SU-DHL-6 (cell line): ENCODE measurements around the gene TANC1.

ENCODE experiments used
- H2AFZ ChIP-seq: fragments of 200-600 bp; sonication (generic); 2 replicates; pipeline ENCODE4 v1.6.1; 2014; ENCODE audit warnings: low read depth, mild to moderate bottlenecking, moderate library complexity, mixed read lengths, antibody characterized with exemption, low read length; ENCODE audit not compliant: severe bottlenecking
- H3F3A ChIP-seq: fragments of 200-600 bp; shearing (Covaris generic); 2 replicates; pipeline ENCODE4 v1.6.0; 2016; ENCODE audit warnings: antibody characterized with exemption, mild to moderate bottlenecking; ENCODE audit not compliant: insufficient read depth
- H3K27ac ChIP-seq: fragments of 200-600 bp; sonication (generic); 2 replicates; pipeline ENCODE4 v1.5.1; 2016; ENCODE audit warnings: low read depth, mild to moderate bottlenecking, low read length, moderate library complexity, mixed read lengths
- H3K27me3 ChIP-seq: fragments of 200-600 bp; sonication (generic), shearing (Covaris generic); 2 replicates; pipeline ENCODE4 v1.6.0; 2014; ENCODE audit warnings: mild to moderate bottlenecking, low read length
- H3K36me3 ChIP-seq: fragments of 200-600 bp; sonication (generic); 2 replicates; pipeline ENCODE4 v1.6.1; 2014; ENCODE audit warnings: mild to moderate bottlenecking, low read length, mixed read lengths
- H3K4me2 ChIP-seq: fragments of 300-600, 200-600 bp; shearing (Covaris generic), sonication (generic); 2 replicates; pipeline ENCODE4 v1.6.0; 2014; ENCODE audit warnings: low read length, low read depth, mild to moderate bottlenecking; ENCODE audit not compliant: poor library complexity, severe bottlenecking
- H3K4me3 ChIP-seq: fragments of 200-600 bp; sonication (generic); 2 replicates; pipeline ENCODE4 v1.5.1; 2014; ENCODE audit warnings: antibody characterized with exemption, low read length, mild to moderate bottlenecking, mixed read lengths; ENCODE audit not compliant: insufficient read depth, poor library complexity, severe bottlenecking
- H3K79me2 ChIP-seq: fragments of 200-600 bp; sonication (generic); 2 replicates; pipeline ENCODE4 v1.6.1; 2014; ENCODE audit warnings: mild to moderate bottlenecking, low read length, moderate library complexity; ENCODE audit not compliant: insufficient read depth
- H3K9ac ChIP-seq: fragments of 200-600 bp; sonication (generic); 2 replicates; pipeline ENCODE4 v1.7.0; 2014; ENCODE audit warnings: mild to moderate bottlenecking, low read length
- H3K9me2 ChIP-seq: fragments of 200-600 bp; sonication (generic); replicated peaks from 2 replicates; pipeline ENCODE4 v1.6.1; 2014; ENCODE audit warnings: low read length; ENCODE audit not compliant: insufficient read depth
- H3K9me3 ChIP-seq: fragments of 200-600 bp; sonication (generic); 2 replicates; pipeline ENCODE4 v1.6.1; 2014; ENCODE audit warnings: low read length, mixed read lengths; ENCODE audit not compliant: insufficient read depth
- H4K20me1 ChIP-seq: fragments of 200-600 bp; sonication (generic); 2 replicates; pipeline ENCODE4 v1.6.1; 2014; ENCODE audit warnings: low read depth, mild to moderate bottlenecking, antibody characterized with exemption, low read length, moderate library complexity, mixed read lengths
- CTCF ChIP-seq: fragments of 200-600 bp; sonication (generic); IDR thresholded peaks from one replicate; pipeline ENCODE4 v1.5.1; 2017; ENCODE audit warnings: antibody characterized with exemption, mild to moderate bottlenecking, low read length, moderate library complexity; ENCODE audit not compliant: insufficient read depth, poor library complexity, severe bottlenecking
- EZH2phosphoT487 ChIP-seq: fragments of 200-600 bp; sonication (generic), shearing (Covaris generic); conservative IDR thresholded peaks from 2 replicates; pipeline ENCODE4 v1.6.1; 2018; ENCODE audit warnings: mild to moderate bottlenecking, antibody characterized with exemption, low read length, moderate library complexity, mixed read lengths

TANC1 gene

GRCh38 chr2:159128191-159128590 lies 159.8 kb downstream of the TANC1 start:
- Histone ChIP-seq H3K9me3 (no peaks in the 10 kb centered on the region), H3K9ac (no peak overlapping the region), H3K36me3 (no peaks in the 10 kb centered on the region), H3K27me3 (no peaks in the 10 kb centered on the region), H3K9me2 (no peaks in the 10 kb centered on the region), H3K4me3 (no peak overlapping the region), H4K20me1 (no peaks in the 10 kb centered on the region), H3K79me2 (no peaks in the 10 kb centered on the region), H3F3A (no peaks in the 10 kb centered on the region), H3K4me2 (no peak overlapping the region), H2AFZ (no peak overlapping the region), H3K27ac (no peak overlapping the region)
- TF ChIP-seq EZH2phosphoT487 (no peak), CTCF (no peak)

- H3K9ac ChIP-seq, result no peak overlapping the region
- H3K9me2 ChIP-seq, result no peaks in the 10 kb centered on the region
- no peak overlapping the region for H3K27ac ChIP-seq
- no peak overlapping the region for H2AFZ ChIP-seq
- no peak for TF ChIP-seq EZH2phosphoT487
- TF ChIP-seq CTCF, result no peak
- H3K79me2 ChIP-seq, result no peaks in the 10 kb centered on the region
- H3K27me3 ChIP-seq, result no peaks in the 10 kb centered on the region
- no peak overlapping the region for H3K4me3 ChIP-seq
- no peaks in the 10 kb centered on the region for H3F3A ChIP-seq
- no peaks in the 10 kb centered on the region for H3K36me3 ChIP-seq
- H3K4me2 ChIP-seq, result no peak overlapping the region
- H4K20me1 ChIP-seq, result no peaks in the 10 kb centered on the region
- no peaks in the 10 kb centered on the region for H3K9me3 ChIP-seq
Observed at GRCh38 chr2:159129269-159129668, 160.8 kb downstream of the TANC1 start.

GRCh38 chr2:159129824-159130223 lies 161.4 kb downstream of the TANC1 start:
- no peaks in the 10 kb centered on the region for H3F3A ChIP-seq
- no peaks in the 10 kb centered on the region for H3K36me3 ChIP-seq
- H3K4me2 ChIP-seq, result no peak overlapping the region
- no peak overlapping the region for H3K27ac ChIP-seq
- H4K20me1 ChIP-seq, result no peaks in the 10 kb centered on the region
- H3K79me2 ChIP-seq, result no peaks in the 10 kb centered on the region
- H3K27me3 ChIP-seq, result no peaks in the 10 kb centered on the region
- no peak overlapping the region for H3K4me3 ChIP-seq
- H3K9me2 ChIP-seq, result no peaks in the 10 kb centered on the region
- H3K9ac ChIP-seq, result no peak overlapping the region
- no peak overlapping the region for H2AFZ ChIP-seq
- no peak for TF ChIP-seq CTCF
- TF ChIP-seq EZH2phosphoT487, result no peak
- H3K9me3 ChIP-seq, result no peaks in the 10 kb centered on the region

- no peak overlapping the region for H3K4me3 ChIP-seq
- H3K4me2 ChIP-seq, result no peak overlapping the region
- H3K9me2 ChIP-seq, result no peaks in the 10 kb centered on the region
- H3K36me3 ChIP-seq, result no peaks in the 10 kb centered on the region
- no peak overlapping the region for H2AFZ ChIP-seq
- H3K9me3 ChIP-seq, result no peaks in the 10 kb centered on the region
- no peaks in the 10 kb centered on the region for H4K20me1 ChIP-seq
- H3K79me2 ChIP-seq, result no peaks in the 10 kb centered on the region
- H3F3A ChIP-seq, result no peaks in the 10 kb centered on the region
- no peak overlapping the region for H3K27ac ChIP-seq
- H3K9ac ChIP-seq, result no peak overlapping the region
- no peak for TF ChIP-seq EZH2phosphoT487
- TF ChIP-seq CTCF, result no peak
- no peaks in the 10 kb centered on the region for H3K27me3 ChIP-seq
Observed at GRCh38 chr2:159130302-159130701, 161.9 kb downstream of the TANC1 start.
